Esophagus squamous epithelium (tissue), 5 donors: ENCODE data around the gene KPNA6. TPM values are rescaled to one million over a fixed set of nuclear protein-coding genes. Genes with fewer than 3 reads are reported as not detected.

Source experiments
- DNase-seq: peaks from one replicate; lab custom pipeline; 2025; lab: John Stamatoyannopoulos, UW
- H3K27ac ChIP-seq, 4 donors: fragments of 200-600 bp; sonication (generic); one replicate each; pipeline ENCODE4 v1.5.1; 2016 to 2019; ENCODE audit warnings: mild to moderate bottlenecking in 1 of 4
- H3K27me3 ChIP-seq, 4 donors: fragments of 200-600 bp; sonication (generic); 1 replicate in 3 of 4; 2 replicates in 1 of 4; pipeline versions ENCODE4 v1.5.1 to v1.6.0; 2017 to 2021; ENCODE audit warnings: antibody characterized with exemption in 1 of 4
- H3K36me3 ChIP-seq, 3 donors: fragments of 200-600 bp; sonication (generic); one replicate each; pipeline ENCODE4 v1.5.1; 2016 to 2019
- H3K4me1 ChIP-seq, 3 donors: fragments of 200-600 bp; sonication (generic); one replicate each; pipeline ENCODE4 v1.5.1; 2017 to 2019
- H3K4me3 ChIP-seq, 4 donors: fragments of 200-600 bp; sonication (generic); 1 replicate in 3 of 4; 2 replicates in 1 of 4; pipeline ENCODE4 v1.5.1; 2016 to 2019; ENCODE audit warnings: mild to moderate bottlenecking in 2 of 4, moderate library complexity in 1 of 4
- H3K9me3 ChIP-seq, 3 donors: fragments of 200-600 bp; sonication (generic); one replicate each; pipeline ENCODE4 v1.5.1; 2016 to 2019
- CTCF ChIP-seq, 6 experiments: fragments of 450-650 bp in 4 of 6; fragments of 200-600 bp in 2 of 6; sonication (generic) in 2 of 6; IDR thresholded peaks; one replicate each; pipeline ENCODE4 v1.5.1; 2016 to 2019; ENCODE audit warnings: antibody characterized with exemption in 6 of 6, mild to moderate bottlenecking in 4 of 6, moderate library complexity in 4 of 6
- POLR2A ChIP-seq, 4 donors: fragments of 450-650 bp; IDR thresholded peaks; one replicate each; pipeline ENCODE4 v1.6.1; 2017; ENCODE audit warnings: antibody characterized with exemption in 4 of 4, mild to moderate bottlenecking in 4 of 4, moderate library complexity in 3 of 4
- WGBS, 2 donors: methylation state at CpG; one replicate each; pipeline ENCODE4 v1.1.5; 2018; 5-methylcytosine and 5-hydroxymethylcytosine counted together
- intact Hi-C: fragments of 100-400 bp; cut with DNase I; formaldehyde crosslinking; loops from one replicate; pipeline ENCODE4 v1.15.0; 2022
- total RNA-seq, 4 donors: library from RNA; depleted of rRNA; stranded (reverse); fragments of >200 nt; gene quantifications; one replicate each; pipeline ENCODE4 v1.1.0, GENCODE V29; 2016
- donor health status: DM: yes; HTN: yes; CAD: no.

Gene KPNA6
- total RNA-seq, 4 donors from 2014 or later, result 27.7 to 38.0 (median 36.5) TPM

- DNase-seq, result no peak
- TF ChIP-seq POLR2A (IDR thresholded peaks at IDR 0.05), result no peak
- peak; percentile 29 to 81 (median 68) for TF ChIP-seq CTCF (IDR thresholded peaks at IDR 0.05)
- Histone ChIP-seq H3K36me3 (peaks cover 8 to 67% (median 13%) of the 10 kb centered on the region in 3 donors), H3K27me3 (no peaks in the 10 kb centered on the region), H3K4me3 (no peak overlapping the region), H3K4me1 (peaks cover 2 to 24% (median 6%) of the 10 kb centered on the region in 3 donors), H3K9me3 (no peaks in the 10 kb centered on the region), H3K27ac (peak overlapping the region; percentile 23 to 61 (median 42))
- WGBS, 2 donors, result 63 to 93% methylated on average over 5 to 7 of the region's 10 CpGs
- intact Hi-C loops, result no loop called here
Observed at GRCh38 chr1:32215629-32216480, 108.0 kb downstream of the KPNA6 start.

- peak overlapping the region in 2 of 4 donors; percentile 2 to 61 for H3K27ac ChIP-seq
- no peaks in the 10 kb centered on the region for H3K27me3 ChIP-seq
- 74 to 89% methylated on average over 3 to 5 of the region's 5 CpGs for WGBS, 2 donors
- no peak overlapping the region for H3K4me3 ChIP-seq
- DNase-seq, result no peak
- H3K4me1 ChIP-seq, result peaks cover 10 to 31% (median 13%) of the 10 kb centered on the region in 3 donors
- H3K9me3 ChIP-seq, result no peaks in the 10 kb centered on the region
- intact Hi-C loops, result no loop called here
- H3K36me3 ChIP-seq, result peaks cover 8 to 67% (median 13%) of the 10 kb centered on the region in 3 donors
- TF ChIP-seq POLR2A (IDR thresholded peaks at IDR 0.05) (no peak), CTCF (IDR thresholded peaks at IDR 0.05) (no peak)
Observed at GRCh38 chr1:32216566-32216965, 108.7 kb downstream of the KPNA6 start.

GRCh38 chr1:32219022-32219421, 111.2 kb downstream of the KPNA6 start:
- WGBS, 2 donors, result 88 to 89% methylated on average over 7 of the region's 7 CpGs
- H3K4me1 ChIP-seq, result peaks cover 22 to 48% (median 25%) of the 10 kb centered on the region in 3 donors
- no peak overlapping the region for H3K4me3 ChIP-seq
- H3K36me3 ChIP-seq, result peaks cover 8 to 68% (median 13%) of the 10 kb centered on the region in 3 donors
- DNase-seq, result no peak
- intact Hi-C loops, result no loop called here
- no peaks in the 10 kb centered on the region for H3K27me3 ChIP-seq
- TF ChIP-seq POLR2A (IDR thresholded peaks at IDR 0.05) (no peak), CTCF (IDR thresholded peaks at IDR 0.05) (no peak)
- no peak overlapping the region for H3K27ac ChIP-seq
- H3K9me3 ChIP-seq, result no peaks in the 10 kb centered on the region

GRCh38 chr1:32220746-32221580, 113.1 kb downstream of the KPNA6 start:
- Histone ChIP-seq H3K36me3 (peaks cover 0 to 72% (median 15%) of the 10 kb centered on the region in 3 donors), H3K9me3 (no peaks in the 10 kb centered on the region), H3K4me3 (peak overlapping the region; percentile 65 to 99 (median 82)), H3K27ac (peak overlapping the region in 3 of 4 donors; percentile 93 to 96 (median 94)), H3K4me1 (peaks cover 22 to 53% (median 24%) of the 10 kb centered on the region in 3 donors), H3K27me3 (no peaks in the 10 kb centered on the region)
- no peak for DNase-seq
- TF ChIP-seq POLR2A (IDR thresholded peaks at IDR 0.05) (no peak), CTCF (IDR thresholded peaks at IDR 0.05) (no peak)
- WGBS, 2 donors, result 75 to 83% methylated on average over 4 of the region's 4 CpGs
- intact Hi-C loops, result no loop called here
